HG03039 (cell line): ENCODE measurements around the gene MPZL1.

Source experiments
- ATAC-seq: cut with Tn5 transposase; IDR thresholded peaks from one replicate; pipeline ENCODE4 v1.9.1; 2021; ENCODE audit warnings: mild to moderate bottlenecking, moderate library complexity; ENCODE audit not compliant: unreplicated experiment

MPZL1 gene

DNA sequence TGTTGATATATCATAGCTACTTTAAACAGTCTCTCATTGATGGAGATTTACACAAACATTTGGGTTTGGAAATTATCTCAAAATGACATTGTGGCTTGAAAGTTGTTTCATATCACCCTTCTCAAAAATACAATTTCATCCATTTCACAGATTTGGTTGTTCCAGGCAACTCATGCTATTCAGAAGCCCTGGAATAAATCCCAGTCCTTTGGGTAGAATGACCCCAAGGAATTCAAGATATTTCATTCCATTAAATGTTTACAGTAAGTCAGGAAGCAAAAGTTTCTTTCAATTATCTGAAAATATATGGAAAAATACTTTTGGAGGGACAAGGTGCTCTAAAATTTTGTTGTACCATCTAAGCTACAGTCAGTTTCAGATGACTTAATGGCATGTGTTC lies 27.1 kb downstream of the MPZL1 start:
- ATAC-seq = no peak

DNA sequence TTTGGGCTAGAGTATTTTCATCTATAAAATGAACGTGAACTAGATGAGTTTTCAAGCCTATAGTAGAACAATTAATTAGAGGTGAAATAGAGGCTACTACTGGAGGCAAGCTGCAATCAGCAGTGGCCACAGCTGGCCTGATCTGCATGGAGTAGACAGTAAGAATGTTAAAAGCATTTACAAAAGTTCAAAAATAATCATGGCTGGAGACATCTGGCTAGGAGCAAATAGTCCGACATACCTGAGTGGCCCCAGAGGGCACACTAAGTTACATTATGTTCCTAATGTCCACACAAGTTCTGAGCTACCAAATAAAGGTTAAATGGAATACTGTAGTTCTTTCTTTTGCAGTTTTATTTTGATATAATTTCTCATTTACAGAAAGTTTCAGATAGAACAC lies 28.0 kb downstream of the MPZL1 start:
- ATAC-seq = no peak

DNA sequence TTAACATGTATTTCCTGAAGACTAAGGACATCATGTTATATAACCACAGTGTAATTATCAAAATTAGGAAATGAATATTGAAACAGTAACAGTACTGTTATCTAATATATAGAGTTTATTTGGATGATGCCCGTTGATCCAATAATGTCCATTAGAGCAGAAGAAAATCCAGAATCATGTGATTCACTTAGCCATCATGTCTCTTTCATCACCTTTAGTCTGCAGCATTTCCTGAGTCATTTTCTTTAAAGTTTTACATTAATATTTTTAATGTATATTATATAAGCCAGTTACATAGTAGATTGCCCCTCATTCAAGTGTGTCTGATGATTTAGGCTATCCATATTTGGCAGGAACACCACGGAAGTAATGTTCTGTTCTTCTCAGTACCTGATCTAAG lies 28.9 kb downstream of the MPZL1 start:
- ATAC-seq = no peak

DNA sequence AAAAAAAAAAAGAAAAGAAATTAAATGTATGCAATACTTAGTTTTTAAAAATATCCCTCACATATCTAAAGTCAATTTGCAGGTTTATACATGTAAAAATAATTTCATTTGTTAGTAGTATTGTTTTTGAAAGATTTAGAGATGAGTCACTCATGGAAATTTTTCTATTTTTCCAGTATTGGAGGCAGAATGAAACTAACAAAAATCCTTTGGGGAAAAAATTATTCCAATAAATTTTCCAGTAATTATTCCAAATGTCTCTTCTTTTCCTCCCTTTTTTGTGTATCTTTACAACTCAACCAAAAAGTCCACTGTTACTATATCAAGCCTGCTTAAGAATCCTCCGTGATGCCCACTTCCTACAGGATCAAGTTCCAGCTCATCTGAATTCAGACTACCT lies 29.9 kb downstream of the MPZL1 start:
- ATAC-seq = no peak

DNA sequence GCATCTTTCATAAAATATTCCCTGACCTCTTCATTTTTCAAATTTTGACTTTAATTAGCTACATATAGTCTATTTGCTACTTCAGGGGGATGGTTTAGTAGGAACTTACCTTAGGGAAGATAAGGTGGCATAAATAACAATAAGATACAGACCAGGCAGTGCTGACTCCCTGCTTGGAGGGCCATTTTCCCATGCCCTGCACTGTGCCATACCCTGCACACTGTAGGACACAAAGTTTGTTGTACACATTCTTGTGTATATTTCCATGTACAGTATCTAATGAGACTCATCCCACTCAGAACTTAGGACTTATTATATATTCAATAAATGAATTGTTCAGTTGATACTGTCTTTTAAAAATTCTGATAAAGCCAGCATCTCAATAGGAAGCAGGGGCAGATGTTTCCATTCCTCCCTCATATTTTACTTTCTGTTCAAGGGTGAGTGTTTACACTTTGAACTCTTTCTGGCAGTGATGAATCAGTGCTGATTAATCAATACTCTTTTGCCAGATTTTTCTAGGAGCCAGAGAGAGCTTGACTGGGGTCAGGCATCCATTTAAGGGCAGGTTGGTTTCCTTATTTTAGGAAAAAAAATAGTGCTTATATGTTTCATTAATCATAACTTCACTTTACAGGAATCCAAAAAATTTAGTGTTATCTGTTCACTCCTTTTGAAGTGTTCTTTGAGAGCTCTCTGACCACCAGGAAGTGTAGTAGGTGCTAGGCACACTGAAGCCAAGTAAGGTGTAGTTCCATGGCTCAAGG lies 30.6 kb downstream of the MPZL1 start:
- no peak for ATAC-seq

DNA sequence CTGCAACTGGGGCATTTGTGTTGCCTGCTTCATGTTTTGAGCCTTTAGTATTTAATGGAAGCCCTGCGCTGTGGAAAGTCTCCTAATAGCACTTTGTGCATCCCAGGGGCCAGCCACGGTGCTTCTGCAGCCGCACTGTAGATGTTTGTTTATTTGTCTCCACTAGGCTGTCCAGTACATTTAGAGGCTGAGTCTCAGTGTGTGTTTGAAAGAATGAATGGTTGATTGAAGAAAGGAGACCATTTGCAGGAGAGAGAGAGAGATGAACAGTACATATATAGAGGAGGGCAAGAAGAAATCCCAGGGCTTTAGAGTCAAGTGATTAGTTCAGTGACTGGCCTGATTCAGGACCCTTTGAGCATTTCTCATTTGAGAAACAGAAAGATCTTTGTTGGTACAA lies 33.9 kb downstream of the MPZL1 start:
- no peak for ATAC-seq

DNA sequence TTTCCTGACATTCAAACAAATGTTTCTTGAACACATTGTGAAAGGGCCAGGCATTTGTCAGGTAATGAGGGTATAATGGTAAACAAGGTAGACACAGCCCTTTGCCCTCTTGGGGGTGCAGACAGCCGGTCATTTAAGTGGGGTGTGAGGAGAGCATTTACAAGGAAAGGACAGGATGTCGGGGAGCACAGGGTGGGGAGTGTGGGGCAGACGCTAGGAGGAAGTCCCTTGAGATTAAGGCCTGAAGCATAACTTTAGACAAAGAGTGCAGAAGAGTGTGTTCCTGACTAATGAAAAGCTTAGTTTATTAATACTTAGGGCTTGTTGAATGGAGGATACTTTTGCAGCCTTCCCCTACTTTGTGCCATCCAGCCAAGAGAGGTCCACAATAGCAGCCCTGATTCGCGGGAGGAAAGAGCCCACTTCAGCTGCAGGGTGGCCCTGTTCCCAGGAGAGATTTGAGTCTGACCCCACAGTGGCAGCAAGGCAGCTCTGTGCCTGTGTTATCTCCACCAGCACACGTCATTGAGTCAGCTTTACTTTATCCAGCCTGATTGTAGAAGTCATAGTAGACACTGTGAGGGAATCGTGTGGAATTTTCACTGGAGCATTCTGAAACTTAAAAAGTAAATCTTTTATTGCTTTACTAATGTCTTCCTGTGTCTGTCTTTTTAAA lies 35.1 kb downstream of the MPZL1 start:
- ATAC-seq = no peak

DNA sequence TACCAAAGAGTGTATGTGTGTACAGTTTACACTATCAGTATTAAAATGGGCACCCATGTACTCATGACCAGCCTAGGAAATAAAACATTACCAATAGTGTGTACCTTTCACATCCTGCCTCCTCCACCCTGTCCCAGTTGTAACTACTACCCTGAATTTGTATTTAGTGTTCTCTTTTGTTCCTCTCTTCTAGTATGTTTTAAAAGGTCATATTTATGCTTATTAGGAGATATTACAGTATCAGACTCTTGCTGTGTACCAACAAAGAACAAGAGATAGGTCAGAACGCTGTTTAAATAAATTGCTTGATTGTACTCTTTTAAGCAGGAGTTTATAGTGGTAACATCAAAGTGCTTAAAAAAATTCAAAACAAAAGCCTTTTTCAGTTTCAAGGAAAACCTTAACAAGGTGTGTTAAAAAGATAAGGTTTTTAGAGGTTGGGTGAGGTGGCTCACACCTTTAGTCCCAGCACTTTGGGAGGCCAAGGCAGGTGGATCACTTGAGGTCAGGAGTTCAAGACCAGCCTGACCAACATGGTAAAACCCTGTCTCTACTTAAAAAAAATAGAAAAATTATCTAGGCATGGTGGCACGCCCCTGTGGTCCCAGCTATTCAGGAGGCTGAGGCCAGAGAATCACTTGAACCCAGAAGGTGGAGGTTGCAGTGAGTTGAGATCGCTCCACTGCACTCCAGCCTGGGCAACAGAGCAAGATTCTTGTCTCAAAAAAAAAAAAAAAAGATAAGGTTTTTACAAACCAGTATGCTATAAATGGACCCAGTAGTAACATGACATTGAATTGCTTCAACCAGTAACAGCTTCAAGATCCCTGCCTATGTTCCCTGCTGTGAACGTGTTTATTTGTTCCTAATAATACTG lies 35.9 kb downstream of the MPZL1 start:
- ATAC-seq = no peak

DNA sequence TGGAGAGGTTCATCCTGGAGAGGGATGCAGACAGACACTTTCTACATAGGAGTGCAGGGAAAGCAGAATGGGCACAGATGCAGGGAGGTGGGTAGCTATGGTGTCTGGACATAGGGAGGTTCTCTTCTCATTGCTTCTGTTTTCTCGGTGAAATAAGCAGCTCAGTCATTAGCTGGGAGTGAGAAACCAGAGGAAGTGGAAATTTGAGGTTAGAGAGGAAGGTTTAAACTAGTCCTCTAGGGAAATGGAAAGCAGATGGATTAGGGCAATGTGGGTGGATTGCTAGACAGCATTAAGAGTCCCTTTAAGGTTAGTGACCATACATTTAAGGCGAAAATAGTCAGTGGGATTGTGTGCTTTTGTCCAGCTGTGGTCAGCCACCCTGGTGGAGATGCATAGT lies 39.6 kb downstream of the MPZL1 start:
- ATAC-seq = no peak

DNA sequence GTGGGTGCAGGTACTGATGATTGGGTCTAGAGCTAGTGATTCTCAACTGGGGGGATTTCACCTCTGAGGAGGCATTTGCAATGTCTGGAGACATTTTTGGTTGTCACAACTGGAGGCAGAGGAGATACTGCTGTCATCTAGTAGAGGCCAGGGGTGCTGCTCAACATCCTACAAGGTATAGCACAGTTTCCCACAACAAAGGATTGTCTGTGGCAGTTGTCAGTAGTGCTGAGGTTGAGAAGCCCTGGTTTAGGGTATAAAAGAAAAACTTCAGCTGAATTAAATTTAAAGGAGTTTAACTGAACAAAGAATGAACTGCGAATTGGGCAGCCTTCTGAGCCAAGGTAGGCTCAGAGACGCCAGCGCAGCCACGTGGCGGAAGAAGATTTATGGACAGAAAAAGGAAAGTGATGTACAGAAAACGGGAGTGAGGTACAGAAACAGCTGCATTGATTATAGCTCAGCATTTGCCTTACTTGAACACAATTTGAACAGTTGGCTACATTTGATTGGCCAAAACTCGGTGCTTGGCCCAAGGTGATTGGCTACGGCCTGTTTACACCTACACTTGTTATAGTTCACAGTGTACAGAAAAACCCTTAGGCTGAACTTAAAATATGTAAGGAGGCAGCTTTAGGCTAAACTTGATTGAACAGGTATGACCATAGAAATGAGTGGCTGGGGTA lies 40.4 kb downstream of the MPZL1 start:
- no peak for ATAC-seq

DNA sequence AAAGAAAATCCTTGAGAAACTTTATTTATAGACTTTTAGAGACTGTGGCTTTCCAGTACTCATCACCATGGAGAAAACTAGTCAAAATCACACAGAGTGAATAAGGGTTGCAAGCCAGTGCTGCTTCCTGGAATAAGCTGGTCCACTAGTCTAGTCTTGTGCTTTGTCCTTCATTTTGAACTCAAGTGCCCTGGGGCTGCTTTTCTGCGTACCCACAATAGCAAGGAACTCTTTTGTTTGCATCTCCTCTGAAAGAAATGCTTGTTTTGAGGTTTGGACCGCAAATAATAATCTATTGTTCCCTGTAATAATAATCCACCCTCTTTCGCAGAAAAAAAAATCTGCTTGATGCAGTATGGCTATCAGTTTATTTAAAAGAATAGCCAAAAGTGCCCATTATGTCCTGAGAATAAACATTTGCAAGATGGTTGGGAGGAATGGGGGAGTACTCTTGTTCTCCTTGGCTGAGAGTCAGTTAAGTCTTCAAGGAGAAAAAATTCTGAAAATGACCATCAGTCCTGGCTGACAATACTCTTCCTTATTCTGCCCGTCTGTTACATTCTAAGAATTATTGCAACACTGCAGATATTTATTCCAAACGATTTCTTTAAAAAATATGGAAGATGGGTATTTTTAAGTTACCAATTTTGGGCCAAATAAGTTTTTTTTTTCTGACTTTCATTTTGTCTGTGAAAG lies 41.9 kb downstream of the MPZL1 start:
- no peak for ATAC-seq

DNA sequence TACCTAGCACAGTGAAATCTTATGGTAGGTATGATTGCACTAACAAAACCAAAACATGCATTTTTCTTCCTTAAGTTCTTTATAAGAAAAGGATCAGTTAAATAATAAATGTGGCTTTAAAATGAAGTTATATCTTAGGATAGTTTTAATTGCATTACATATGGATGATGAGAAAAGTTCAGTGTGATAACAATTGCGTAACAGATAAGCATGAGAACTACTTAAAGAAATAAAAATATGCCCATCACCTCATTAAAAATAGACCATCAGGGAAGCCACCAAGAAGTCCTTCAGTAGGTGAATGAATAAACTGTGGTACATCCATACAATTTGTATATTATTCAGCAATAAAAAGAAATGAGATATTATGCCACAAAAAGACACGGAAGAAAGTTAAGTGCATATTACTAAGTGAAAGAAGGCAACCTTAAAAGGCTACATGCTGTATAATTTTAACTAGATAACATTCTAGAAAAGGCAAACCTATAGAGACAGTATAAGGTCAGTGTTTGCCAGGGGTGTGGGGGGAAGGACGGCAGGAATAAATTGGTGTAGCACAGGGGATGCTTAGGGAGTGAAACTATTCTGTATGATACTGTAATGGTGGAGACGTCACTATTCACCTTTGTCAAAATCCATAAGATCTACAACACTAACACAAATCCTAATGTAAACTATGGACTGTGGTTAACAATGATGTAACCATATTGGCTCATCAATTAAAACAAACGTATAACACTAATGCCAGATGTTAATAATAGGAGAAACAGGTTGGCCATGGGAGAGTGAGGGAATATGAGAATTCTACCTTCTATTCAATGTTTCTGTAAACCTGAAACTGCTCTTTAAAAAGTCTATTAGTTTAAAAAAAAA lies 42.9 kb downstream of the MPZL1 start:
- no peak for ATAC-seq

DNA sequence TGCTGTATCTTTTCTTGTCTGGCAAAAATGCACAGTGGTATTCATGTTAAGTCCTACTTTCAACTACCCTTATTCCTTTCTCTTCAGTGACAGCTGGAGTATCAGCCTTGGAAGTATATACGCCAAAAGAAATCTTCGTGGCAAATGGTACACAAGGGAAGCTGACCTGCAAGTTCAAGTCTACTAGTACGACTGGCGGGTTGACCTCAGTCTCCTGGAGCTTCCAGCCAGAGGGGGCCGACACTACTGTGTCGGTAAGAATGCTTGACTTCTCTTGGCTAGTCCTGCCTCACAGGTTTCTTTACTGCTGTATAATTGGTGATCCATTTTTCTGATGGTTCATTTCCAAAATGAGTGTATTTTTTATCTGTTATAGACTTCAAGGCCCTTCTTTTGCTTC lies 43.7 kb downstream of the MPZL1 start:
- ATAC-seq = no peak

DNA sequence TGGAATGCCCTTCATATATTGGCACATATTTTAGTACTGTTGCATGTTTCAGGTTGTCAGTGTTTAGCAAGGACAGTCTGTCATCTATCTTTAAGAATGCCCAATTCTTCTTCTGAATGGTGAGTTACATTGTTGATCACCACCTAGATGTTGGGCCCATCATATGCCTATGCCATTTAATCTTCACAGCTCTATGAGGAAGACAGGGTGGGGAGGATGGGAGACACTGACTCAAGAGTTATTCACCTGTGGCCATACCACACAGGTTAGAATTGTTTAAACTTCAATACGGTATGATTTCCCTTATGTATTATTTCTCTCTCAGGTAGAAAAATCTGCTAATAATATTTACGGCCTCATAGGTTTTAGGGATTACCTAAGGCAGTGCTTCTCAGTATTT lies 44.8 kb downstream of the MPZL1 start:
- no peak for ATAC-seq

DNA sequence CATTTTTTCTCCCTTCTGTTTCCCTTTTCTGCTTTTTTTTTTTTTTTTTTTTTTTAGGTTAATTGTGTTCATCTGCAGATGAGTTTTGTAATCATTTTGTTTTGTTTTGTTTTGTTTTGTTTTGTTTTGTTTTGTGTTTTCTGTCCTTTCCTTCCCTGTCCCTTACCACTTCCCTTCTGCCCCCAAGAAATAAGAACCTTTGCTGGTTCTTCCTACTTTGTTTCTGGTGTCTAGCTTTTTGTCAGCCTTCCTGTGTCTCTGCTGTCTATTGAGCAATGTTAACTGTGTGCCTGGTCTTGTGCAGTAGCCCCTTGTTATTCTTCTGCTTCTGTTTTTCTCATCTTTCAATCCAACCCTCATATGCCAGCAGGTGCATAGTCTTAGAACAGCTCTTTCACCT lies 46.0 kb downstream of the MPZL1 start:
- no peak for ATAC-seq

DNA sequence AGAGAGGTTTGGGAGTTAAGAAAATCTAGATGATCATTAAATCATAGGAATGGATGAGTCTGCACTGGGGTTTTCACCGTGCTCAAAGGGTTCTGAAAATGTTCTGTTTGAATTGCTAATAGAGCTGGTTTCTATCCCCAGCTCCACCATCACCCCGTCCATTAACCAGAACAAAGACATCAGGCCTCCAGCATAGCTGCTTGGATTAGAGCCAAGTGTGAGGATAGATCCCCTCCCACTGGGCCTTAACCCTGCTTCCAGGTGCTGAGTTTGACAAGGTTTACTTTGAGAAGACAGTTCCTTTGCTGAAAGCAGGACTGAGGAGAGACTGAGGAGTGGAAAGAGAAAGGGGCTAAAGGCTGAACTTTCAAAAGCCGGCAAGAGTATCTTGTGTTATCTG lies 48.3 kb downstream of the MPZL1 start:
- ATAC-seq = no peak

DNA sequence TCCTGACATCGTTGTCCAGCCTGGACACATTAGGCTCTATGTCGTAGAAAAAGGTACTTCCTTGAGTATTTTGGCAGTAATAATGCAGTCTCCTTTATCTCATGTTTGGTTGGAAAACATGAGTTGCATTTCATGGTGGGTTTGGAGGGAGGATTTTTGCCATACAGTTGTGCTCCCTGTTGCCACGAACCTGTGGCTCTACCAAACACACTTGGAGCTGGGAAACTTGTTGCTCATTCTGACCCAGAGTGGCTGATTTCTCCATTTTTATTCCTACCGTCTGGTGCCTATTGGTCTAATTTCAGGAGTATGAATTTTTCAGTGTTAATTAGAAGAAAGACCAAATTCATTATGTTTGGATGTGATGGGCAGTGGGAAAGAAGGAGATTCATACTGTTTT lies 50.7 kb downstream of the MPZL1 start:
- no peak for ATAC-seq

DNA sequence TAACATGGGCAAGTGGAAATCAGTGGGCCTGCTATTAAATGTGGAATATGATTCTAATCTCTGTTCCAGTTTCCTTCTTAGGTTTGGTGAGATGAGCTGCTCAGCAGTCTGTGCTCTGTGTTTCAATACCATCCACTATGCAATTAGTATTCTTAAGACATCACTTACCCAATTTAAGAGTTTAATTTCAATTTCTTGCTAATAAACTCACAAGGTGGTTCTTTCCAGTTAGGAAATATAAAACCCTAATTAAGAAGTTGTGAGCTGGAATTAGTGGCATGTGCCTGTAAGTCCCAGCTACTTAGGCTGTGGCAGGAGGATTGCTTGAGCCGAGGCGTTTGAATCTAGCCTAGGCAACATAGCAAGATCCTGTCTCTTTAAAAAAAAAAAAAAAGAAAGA lies 51.7 kb downstream of the MPZL1 start:
- ATAC-seq = no peak

DNA sequence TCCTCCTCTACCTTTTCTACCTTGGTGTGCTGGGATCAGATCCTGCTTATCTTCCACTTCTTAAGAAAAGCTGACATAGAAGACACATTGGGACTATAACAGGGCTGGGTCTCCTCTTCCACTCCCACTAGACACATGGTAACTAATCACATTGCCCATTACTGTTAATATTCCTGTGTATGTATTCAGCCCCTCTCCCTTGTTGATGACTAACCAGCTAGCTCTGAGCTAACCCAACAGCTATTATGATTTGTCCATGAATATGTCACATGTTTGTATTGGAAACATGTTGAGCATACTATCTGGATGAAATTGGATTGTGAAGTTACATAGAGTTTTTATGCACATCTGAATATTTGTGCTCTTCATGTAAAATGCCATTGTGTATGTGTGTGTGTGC lies 52.9 kb downstream of the MPZL1 start:
- ATAC-seq = no peak

DNA sequence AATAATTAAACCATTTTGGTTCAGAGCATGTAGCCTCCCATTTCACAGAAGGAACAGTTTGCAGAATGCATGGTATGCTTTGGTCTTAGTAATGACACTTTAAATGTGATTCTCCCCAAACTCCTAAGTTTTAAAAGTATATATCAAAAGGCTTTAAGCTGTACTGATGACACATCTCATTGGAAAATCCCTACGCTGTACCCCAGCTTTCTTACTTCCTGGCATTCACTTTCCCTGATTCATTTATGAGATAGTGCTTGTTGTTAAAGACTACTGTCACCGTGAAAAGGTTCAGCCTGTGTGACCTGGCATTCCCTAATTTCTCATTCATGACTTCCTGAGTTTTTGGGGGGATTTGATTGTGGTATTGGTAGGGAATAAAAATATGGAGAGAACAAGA lies 53.4 kb downstream of the MPZL1 start:
- no peak for ATAC-seq
